Brain pericyte (primary cell): Measurements from ENCODE around the gene DCUN1D1.
"Not testable (repeated sequence)": the region's sequence is repeated elsewhere in the genome, so short reads cannot be mapped to it uniquely, and the experiment has no call there.

Source experiments
- DNase-seq: peaks from one replicate; pipeline ENCODE4 v3.0.0-alpha.2; 2012; ENCODE audit warnings: low read depth, low spot score

The DCUN1D1 gene

GRCh38 chr3:182980204-182981037 lies at the start of gene DCUN1D1:
DCUN1D1 (minus strand) TSS chr3:182980538; CDS start chr3:182980489, 49 bp downstream.
- no peak for DNase-seq

GRCh38 chr3:183028416-183028815 lies 48.1 kb upstream of the DCUN1D1 start:
- no peak for DNase-seq

- DNase-seq, result no peak
Measured at GRCh38 chr3:183027276-183027675, 46.9 kb upstream of the DCUN1D1 start.

- no peak for DNase-seq
Measured at GRCh38 chr3:183022936-183023516, 42.7 kb upstream of the DCUN1D1 start.

- DNase-seq, result no peak
Measured at GRCh38 chr3:183018421-183019192, 38.3 kb upstream of the DCUN1D1 start.

- no peak for DNase-seq
Measured at GRCh38 chr3:183015185-183015584, 34.8 kb upstream of the DCUN1D1 start.

GRCh38 chr3:183013856-183014255 lies 33.5 kb upstream of the DCUN1D1 start:
- DNase-seq, result no peak

- no peak for DNase-seq
Measured at GRCh38 chr3:183013074-183013473, 32.7 kb upstream of the DCUN1D1 start.

GRCh38 chr3:183008800-183009199 lies 28.5 kb upstream of the DCUN1D1 start:
- no peak for DNase-seq

GRCh38 chr3:183008303-183008702 lies 28.0 kb upstream of the DCUN1D1 start:
- no peak for DNase-seq

- no peak for DNase-seq
Measured at GRCh38 chr3:183006396-183007002, 26.2 kb upstream of the DCUN1D1 start.

- DNase-seq, result no peak
Measured at GRCh38 chr3:182999767-183000166, 19.4 kb upstream of the DCUN1D1 start.

- not testable (repeated sequence) for DNase-seq
Measured at GRCh38 chr3:182993486-182994201, 13.3 kb upstream of the DCUN1D1 start.

GRCh38 chr3:182989566-182989965 lies 9.2 kb upstream of the DCUN1D1 start:
- DNase-seq, result no peak

- DNase-seq, result no peak
Measured at GRCh38 chr3:182986021-182986420, 5.7 kb upstream of the DCUN1D1 start.

GRCh38 chr3:182983876-182984275 lies 3.5 kb upstream of the DCUN1D1 start:
- DNase-seq, result no peak

GRCh38 chr3:182981038-182981380 lies 671 bp upstream of the DCUN1D1 start:
- DNase-seq, result no peak

- no peak for DNase-seq
Measured at GRCh38 chr3:182979674-182980191, 605 bp downstream of the DCUN1D1 start.

- no peak for DNase-seq
Measured at GRCh38 chr3:182979103-182979673, 1.1 kb downstream of the DCUN1D1 start.

GRCh38 chr3:182978387-182978786 lies 2.0 kb downstream of the DCUN1D1 start:
- DNase-seq, result no peak

GRCh38 chr3:182973047-182973446 lies 7.3 kb downstream of the DCUN1D1 start:
- no peak for DNase-seq
